AG04449 (cell line): ENCODE data around the gene TRAP1.
A peak's percentile ranks its signal among the peaks of the same experiment; 100 is the strongest.
"Not testable (repeated sequence)": the region's sequence is repeated elsewhere in the genome, so short reads cannot be mapped to it uniquely, and the experiment has no call there.

Source experiments
- CTCF ChIA-PET: fragments of 350-600 bp; formaldehyde crosslinking; extraction: SDS; loops from one replicate; lab custom pipeline; 2021; ENCODE audit warnings: antibody characterized with exemption; lab: Yijun Ruan, JAX
- POLR2A ChIA-PET: fragments of 400-600, 350-600 bp; formaldehyde crosslinking; extraction: SDS; loops from one replicate; lab custom pipeline; 2020; ENCODE audit warnings: antibody characterized with exemption, inconsistent platforms; lab: Yijun Ruan, JAX
- DNase-seq: peaks from one replicate; pipeline ENCODE4 v3.0.0-alpha.2; 2010; ENCODE audit warnings: low read depth, low spot score
- H3K4me3 ChIP-seq: 2 replicates; pipeline ENCODE4 v1.5.1; 2011; ENCODE audit warnings: low read depth, mild to moderate bottlenecking, control low read depth, low read length
- TF ChIP-seq, protein P1 (sequence below): IDR thresholded peaks from one replicate; pipeline ENCODE4 v1.5.1; 2011; ENCODE audit warnings: mild to moderate bottlenecking, moderate library complexity, low read length, control low read depth, inconsistent platforms; ENCODE audit not compliant: insufficient read depth; ENCODE audit errors: missing control alignments

TRAP1 gene

DNA sequence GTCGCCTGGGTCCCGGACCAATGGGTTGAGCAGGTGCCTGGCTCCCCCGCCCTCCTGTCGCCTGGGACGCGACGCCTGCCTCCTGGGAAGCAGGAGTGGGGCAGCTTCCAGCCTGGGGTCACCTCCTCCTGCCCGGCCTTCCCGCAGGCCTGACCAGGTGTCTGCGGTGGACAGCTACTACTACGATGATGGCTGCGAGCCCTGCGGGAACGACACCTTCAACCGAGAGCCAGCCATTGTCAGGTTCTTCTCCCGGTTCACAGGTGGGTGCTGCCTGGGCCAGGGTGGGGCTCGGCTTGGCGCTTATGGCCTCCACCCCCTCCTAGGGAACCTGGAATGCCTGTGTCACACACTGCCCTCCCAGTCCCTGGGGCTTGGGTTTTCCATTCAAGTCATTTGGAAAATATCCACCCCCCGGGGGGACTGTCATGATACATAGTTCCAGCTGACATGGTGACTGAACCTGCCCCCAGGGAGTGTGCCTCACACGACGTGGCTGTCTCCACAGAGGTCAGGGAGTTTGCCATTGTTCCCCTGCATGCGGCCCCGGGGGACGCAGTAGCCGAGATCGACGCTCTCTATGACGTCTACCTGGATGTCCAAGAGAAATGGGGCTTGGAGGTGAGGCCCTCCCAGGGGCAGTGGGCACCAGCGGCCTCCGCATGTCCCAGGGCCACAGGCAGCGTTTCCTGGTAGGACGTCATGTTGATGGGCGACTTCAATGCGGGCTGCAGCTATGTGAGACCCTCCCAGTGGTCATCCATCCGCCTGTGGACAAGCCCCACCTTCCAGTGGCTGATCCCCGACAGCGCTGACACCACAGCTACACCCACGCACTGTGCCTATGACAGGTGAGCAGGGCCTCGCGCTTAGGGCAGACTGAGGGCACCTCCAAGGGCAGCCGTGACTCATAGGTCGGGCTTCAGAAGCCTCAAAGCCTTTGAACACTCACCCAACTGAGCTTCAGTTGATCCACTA is 60.5 kb downstream of the TRAP1 start:
- TF ChIP-seq, protein P1, sequence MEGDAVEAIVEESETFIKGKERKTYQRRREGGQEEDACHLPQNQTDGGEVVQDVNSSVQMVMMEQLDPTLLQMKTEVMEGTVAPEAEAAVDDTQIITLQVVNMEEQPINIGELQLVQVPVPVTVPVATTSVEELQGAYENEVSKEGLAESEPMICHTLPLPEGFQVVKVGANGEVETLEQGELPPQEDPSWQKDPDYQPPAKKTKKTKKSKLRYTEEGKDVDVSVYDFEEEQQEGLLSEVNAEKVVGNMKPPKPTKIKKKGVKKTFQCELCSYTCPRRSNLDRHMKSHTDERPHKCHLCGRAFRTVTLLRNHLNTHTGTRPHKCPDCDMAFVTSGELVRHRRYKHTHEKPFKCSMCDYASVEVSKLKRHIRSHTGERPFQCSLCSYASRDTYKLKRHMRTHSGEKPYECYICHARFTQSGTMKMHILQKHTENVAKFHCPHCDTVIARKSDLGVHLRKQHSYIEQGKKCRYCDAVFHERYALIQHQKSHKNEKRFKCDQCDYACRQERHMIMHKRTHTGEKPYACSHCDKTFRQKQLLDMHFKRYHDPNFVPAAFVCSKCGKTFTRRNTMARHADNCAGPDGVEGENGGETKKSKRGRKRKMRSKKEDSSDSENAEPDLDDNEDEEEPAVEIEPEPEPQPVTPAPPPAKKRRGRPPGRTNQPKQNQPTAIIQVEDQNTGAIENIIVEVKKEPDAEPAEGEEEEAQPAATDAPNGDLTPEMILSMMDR, result no peak
- ChIA-PET CTCF (no interaction called here), POLR2A (no interaction called here)
- H3K4me3 ChIP-seq, result no peak overlapping the region
- no peak for DNase-seq

DNA sequence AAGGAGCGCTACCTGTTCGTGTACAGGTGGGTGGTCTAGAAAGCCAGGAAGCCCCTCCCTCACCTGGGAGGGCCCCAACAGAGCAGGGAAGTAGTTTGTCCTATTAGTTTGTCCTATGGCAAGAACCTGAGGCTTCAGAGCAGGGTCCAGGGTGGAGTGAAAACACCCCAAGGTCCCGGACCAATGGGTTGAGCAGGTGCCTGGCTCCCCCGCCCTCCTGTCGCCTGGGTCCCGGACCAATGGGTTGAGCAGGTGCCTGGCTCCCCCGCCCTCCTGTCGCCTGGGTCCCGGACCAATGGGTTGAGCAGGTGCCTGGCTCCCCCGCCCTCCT is 61.2 kb downstream of the TRAP1 start:
- H3K4me3 ChIP-seq, POLR2A ChIA-PET, DNase-seq: not testable (repeated sequence)
- CTCF ChIA-PET, result interaction anchor here (1.2 kb wide), 1 partner anchor 19 kb away, joined by 3 read pairs; no protein-coding TSS in a partner anchor

DNA sequence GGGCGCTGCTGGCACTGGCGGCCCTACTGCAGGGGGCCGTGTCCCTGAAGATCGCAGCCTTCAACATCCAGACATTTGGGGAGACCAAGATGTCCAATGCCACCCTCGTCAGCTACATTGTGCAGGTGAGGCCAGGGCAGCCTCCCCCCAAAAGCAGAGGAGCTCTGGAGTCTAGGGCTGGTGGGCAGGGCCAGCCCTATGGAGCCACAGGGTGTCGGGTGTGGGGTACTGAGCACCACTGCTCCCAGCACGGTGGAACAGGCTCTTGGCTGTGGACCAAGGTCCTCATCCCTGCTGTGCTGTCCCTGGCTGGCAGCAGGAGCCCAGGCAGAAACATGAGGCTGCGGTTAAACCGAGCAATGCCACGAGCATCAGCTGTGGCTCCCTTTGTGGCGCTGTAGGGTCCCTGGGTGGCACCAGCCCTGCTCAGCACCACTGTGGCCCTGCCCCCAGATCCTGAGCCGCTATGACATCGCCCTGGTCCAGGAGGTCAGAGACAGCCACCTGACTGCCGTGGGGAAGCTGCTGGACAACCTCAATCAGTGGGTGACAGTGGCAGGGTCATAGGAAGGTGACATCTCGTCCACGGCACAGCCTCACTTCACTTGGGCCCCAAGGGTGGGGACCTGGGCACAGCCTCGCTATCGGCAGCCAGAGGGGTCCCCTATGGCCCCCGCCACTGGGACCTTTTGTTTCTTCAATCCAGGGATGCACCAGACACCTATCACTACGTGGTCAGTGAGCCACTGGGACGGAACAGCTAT is 61.7 kb downstream of the TRAP1 start:
- CTCF ChIA-PET, result interaction anchor here (1.2 to 1.4 kb wide), 2 partner anchors 9 to 19 kb away, joined by 3 to 4 read pairs; no protein-coding TSS in a partner anchor
- DNase-seq, result no peak
- no peak overlapping the region for H3K4me3 ChIP-seq
- TF ChIP-seq, protein P1, result no peak
- POLR2A ChIA-PET, result no interaction called here

DNA sequence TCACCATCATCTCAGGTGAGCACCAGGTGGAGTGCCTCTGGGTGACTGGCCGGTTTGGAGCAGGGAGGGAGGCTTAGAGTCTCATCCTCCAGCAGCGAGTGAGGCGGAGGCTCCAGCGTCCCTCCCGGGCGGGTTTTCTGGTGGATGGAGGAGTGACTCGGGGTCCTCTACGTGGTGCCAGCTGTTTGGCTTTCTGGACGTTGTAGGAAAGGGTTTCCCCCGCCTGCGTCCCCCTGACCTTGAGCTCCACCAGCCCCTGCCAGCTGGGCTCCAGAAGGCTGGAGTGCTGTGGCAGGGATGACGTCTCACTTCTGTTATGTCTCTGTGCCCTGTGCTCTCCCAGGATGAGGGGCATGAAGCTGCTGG is 62.3 kb downstream of the TRAP1 start:
- ChIA-PET POLR2A (no interaction called here), CTCF (interaction anchor here (1.2 to 1.4 kb wide), 2 partner anchors 10 to 20 kb away, joined by 3 to 4 read pairs; no protein-coding TSS in a partner anchor)
- no peak for DNase-seq
- TF ChIP-seq, protein P1, result no peak
- no peak overlapping the region for H3K4me3 ChIP-seq

DNA sequence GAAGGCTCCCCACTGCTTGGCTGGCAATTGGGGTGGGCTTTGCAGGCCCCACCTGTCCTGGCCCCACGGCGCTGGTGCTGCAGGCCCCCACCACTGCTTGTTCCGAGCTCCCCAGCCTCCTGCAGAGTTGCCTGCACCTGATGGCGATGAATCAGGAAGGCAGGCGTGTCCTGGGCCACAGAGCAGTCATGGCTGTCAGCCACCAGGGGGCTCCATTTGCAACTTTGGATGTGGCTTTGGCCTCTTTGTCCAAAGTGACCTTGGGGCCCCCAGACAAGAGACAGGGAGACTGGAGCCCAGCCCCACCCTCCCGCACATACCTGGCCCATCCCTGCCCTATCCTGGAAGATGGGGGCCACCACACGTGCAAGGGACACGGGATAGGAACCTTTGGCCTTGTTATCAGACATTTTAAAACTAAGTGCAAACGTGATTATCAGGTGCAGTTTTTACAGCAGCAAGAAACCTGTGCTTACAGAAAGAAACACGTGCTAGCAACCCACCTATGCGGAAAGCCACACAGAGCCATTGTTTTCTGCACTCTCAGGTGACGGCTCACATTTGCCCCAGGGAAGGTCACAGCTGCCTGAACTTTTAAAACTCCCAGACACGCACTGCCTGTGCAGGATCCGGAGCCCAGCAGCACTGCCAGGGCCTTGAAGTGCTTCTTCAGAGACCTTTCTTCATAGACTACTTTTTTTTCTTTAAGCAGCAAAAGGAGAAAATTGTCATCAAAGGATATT is 62.9 kb downstream of the TRAP1 start, which contains the start of gene DNASE1:
Gene DNASE1 (plus strand): TSS at position 443 of the 743 bp plus-strand sequence. CDS start 683 bp downstream, outside the sequence.
- ChIA-PET POLR2A (no interaction called here), CTCF (interaction anchor here (0.6 to 1.4 kb wide), 7 partner anchors 9 to 545 kb away, joined by 3 to 8 read pairs (median 4); no protein-coding TSS in a partner anchor)
- TF ChIP-seq, protein P1, result peak; percentile 72
- no peak for DNase-seq
- no peak within 1 kb of the TSS for H3K4me3 ChIP-seq
